Right forelimb (tissue), 1 donor: ENCODE measurements around the gene FYN.
A peak's percentile ranks its signal among the peaks of the same experiment; 100 is the strongest.
"Not testable (repeated sequence)": the region's sequence is repeated elsewhere in the genome, so short reads cannot be mapped to it uniquely, and the experiment has no call there.

ENCODE experiments used
- DNase-seq: peaks from one replicate; pipeline ENCODE4 v3.0.0-alpha.2; 2018

Gene FYN

DNA sequence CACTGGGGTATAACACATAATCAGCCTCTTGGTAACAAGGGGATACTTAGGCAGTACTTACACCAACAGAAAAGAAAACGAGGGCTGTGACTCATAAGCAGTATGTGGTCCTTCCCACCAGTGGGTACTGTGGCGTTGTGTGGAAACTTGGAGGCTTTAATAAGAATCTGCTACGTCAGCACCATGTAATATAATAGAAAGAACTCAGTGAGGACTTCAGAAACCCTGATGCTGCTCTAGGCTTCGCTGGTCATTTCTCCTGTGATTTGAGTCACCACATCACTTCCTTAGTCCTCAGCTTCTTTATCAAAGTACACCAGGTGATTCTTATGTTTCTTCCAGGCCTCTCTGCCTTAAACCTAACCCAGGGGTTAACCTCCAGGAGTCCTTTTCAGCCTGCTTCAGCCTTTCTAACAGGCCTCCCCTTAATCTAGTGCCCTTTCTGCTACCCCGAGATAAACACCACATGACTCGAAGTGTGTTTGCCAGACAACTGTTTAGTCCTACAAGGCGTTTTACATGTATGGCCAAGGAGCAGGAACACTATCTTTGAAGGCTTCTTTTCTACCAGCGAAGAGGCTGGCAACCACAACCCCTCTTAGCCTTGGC is 68.5 kb downstream of the FYN start:
- DNase-seq, result no peak

- no peak for DNase-seq
Measured at GRCh38 chr6:111803804-111804203, 69.4 kb downstream of the FYN start.

- DNase-seq, result no peak
Measured at GRCh38 chr6:111803371-111803770, 69.9 kb downstream of the FYN start.

GRCh38 chr6:111802720-111803330 is 70.4 kb downstream of the FYN start:
- DNase-seq, result no peak

- DNase-seq, result no peak
Measured at GRCh38 chr6:111802015-111802414, 71.2 kb downstream of the FYN start.

DNA sequence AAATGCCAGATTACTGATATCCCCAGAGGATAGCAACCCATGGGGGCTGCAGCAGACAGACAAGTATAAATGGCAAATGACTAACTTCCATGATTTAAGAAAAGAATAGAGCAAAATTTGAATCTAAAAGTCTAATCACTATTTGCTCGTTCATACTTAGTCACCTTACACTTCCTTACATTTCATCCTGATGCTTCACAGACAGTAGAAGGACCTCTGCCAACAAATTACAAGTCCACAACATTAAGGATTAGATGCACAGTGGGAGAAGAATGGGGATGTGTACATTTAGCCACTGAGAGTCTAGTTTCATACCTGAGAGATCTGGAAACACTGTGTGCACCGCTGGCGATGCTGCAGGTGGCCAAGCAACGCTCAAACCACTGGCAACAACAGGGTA is 72.4 kb downstream of the FYN start:
- no peak for DNase-seq

- DNase-seq, result no peak
Measured at GRCh38 chr6:111800259-111800765, 72.9 kb downstream of the FYN start.

GRCh38 chr6:111799576-111800258 is 73.5 kb downstream of the FYN start:
- DNase-seq, result no peak

- DNase-seq, result no peak
Measured at GRCh38 chr6:111798281-111798725, 74.9 kb downstream of the FYN start.

GRCh38 chr6:111796310-111796918 is 76.8 kb downstream of the FYN start:
- no peak for DNase-seq

GRCh38 chr6:111795558-111795957 is 77.7 kb downstream of the FYN start:
- no peak for DNase-seq

DNA sequence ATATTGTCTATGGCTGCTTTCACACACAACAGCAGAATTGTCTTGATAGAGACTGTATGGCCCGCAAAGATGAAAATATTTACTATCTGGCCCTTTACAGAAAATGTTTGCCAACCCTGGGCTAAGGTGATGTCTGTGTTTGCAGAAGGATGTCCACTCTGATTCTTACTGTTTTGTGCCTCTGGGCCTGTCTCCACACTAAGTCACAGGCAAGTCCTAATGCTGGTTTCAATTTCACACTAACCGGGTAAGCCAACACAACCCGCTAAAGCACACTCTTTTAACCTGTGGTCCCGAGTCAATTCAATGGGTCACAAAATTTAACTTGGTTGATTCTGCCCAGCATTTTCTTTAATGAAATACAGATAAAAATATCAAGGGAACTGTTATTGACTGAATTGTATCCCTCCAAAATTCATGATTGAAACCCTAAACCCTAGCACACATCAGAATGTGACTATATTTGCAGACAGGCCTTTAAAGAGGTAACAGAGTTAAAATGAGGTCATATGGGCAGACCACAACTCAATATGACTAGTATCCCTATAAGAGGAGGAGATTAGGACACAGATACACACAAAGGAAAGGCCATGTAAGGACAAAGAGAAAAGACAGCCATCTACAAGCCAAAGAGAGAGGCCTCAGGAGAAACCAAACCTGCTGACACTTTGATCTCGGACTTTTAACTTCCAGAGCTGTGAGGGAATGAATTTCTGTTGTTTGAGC is 78.4 kb downstream of the FYN start:
- DNase-seq, result no peak

GRCh38 chr6:111794300-111794699 is 79.0 kb downstream of the FYN start:
- no peak for DNase-seq

- DNase-seq, result no peak
Measured at GRCh38 chr6:111793711-111794111, 79.5 kb downstream of the FYN start.

DNA sequence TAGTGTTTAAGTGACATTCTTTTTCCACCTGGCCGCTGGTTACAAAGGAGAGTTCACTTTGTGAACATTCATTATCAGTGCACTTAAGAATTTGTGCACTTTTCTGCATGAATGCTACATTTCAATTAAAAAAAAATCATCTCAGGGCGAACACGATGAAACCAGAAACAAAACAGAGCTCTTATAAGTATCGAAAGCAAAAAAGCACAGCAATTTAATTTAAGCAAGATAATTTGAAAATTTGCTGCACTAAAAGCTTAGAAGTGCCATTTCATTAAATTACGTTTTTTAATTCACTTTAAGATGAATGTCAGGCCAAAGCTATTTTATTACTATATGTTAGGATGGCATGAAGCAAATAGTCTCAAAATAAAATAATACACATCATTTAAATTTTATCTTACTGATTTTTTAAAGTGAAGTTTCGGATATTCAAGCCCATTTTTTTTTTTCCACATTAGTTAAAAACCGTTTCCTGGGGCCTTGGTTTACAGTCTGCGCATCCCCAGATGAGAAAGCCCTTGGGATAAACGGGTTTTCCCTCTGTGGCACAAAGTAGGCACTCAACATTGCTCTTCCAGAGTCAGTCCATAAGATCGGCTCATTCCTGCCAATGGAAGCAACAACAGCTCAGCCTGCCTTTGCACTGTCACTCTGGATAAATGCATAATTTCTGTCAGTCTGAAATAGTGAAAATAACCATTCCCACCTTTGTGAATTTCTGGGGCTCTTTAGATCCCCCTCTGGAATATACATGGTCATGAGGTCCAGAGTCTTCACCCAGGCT is 80.1 kb downstream of the FYN start:
- no peak for DNase-seq

DNA sequence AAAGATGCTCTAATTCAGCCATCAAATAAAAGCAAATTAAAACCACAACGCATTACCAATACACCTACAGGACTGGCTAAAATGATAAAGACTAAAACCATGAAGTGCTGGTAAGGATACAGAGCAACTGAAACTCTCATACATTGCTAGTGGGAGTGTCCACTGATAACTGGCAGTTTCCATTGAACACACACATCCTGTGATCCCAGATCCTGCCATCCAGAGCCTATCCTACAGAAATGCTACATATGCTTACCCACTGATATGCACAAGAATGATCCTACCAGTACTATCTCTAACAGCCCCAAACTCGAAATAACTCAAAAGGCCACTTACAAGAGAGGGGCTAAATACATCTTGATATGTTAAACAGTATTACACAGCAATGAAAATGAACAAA is 81.0 kb downstream of the FYN start:
- DNase-seq, result no peak

GRCh38 chr6:111791415-111791814 is 81.8 kb downstream of the FYN start:
- no peak for DNase-seq

DNA sequence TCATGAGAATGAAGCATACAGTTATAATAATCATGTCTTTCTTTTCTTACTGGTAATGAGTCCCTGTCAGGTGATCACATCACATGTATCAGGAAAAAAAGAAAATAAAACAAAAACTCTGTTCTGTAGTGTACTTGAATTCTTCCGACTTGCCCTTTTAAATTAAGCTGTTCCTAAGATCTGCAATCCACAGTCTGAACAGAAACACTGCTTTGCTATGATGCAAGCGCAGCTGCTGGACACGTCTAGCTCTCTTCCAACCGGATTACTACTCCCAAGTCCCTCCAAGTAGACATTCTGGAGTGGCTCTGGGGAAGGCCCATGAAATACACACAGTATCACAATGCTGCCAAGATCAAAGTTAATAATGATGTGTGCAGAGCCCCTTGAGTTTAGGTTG is 83.7 kb downstream of the FYN start:
- peak; percentile 56 for DNase-seq

DNA sequence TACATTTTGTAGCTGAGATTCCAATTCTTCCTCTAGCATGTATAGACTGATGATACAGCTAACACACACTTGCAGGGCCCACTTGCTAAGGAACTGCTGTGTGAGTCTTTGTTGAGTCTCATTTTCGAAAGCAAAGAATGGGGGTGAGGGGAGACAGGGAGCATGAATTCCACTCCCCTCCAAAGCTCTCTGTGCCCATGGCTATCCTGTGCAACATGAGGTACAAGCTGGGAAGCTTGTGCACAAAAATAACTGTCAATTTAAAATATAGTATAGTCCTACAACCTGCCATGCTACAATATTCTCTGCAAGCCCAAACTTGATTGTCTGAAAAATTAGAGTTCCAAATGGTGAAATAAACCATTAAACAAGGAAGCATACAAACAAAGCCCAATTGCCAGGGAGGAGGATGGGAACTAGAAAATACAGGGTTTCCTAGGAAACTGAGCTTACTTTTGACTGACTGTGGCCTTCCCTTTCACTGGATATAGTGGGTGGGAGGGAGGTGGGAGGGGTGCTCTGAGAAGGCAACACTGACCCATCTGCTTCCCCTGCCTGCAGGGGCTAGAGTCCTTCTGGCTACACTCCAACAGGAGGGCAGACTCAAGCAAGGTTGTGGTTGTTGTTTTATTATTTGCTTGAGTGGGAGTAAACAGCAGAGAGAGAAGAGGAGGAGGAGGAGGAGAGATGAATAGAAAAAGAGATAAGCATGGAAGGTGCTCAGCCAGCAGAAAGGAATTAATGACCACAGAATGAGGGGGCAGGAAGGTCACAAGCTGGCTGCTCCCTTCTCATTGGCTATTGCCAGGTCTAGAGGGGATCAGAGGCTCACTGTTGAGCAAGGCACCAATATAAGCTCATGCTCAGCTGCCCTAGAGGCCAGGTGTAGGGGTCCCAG is 84.6 kb downstream of the FYN start:
- DNase-seq, result no peak

DNA sequence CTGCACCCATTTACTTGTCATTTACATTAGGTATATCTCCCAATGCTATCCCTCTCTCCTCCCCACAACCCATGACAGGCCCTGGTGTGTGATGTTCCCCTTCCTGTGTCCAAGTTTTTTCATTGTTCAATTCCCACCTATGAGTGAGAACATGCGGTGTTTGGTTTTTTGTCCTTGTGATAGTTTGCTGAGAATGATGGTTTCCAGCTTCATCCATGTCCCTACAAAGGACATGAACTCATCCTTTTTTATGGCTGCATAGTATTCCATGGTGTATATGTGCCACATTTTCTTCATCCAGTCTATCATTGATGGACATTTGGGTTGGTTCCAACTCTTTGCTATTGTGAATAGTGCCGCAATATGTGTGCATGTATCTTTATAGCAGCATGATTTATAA is 87.1 kb downstream of the FYN start:
- DNase-seq, result not testable (repeated sequence)

DNA sequence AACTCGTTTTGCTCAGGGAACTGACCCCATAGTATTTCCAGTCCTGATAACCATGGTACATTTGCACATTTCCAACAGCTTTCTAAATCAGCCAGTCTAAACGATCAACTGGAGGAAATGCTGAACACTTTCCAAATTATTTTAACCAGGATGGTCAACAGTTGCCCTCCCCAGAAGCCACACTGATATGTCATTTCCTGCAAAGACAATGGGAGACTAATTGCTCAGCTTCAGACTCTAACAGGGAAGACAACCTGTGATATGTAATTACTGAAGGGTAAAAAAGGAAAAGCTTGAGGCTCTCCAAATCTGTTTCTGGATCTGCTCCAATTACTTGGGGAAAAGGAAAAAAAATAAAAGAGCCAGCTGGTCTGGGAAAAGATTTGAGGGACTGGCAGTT is 88.8 kb downstream of the FYN start:
- no peak for DNase-seq
